Immature natural killer cell (primary cell): Measurements from ENCODE around the gene CACNA1D. TPM values are rescaled to one million over a fixed set of nuclear protein-coding genes. Genes with fewer than 3 reads are reported as not detected.
A peak's percentile ranks its signal among the peaks of the same experiment; 100 is the strongest.

Experiments used
- DNase-seq, 3 donors: peaks; one replicate each; pipeline ENCODE4 v3.0.0; 2022; ENCODE audit warnings: mixed read lengths in 1 of 3
- H3K27ac Mint-ChIP-seq, 6 donors: one replicate each; pipeline ENCODE4 v1.8.0; 2020; ENCODE audit warnings: mixed read lengths in 6 of 6, mild to moderate bottlenecking in 5 of 6, inconsistent platforms in 4 of 6, moderate library complexity in 3 of 6
- H3K27me3 Mint-ChIP-seq, 3 donors: one replicate each; pipeline ENCODE4 v1.8.0; 2020 to 2021; ENCODE audit warnings: low read depth in 3 of 3, mild to moderate bottlenecking in 3 of 3, mixed read lengths in 3 of 3, moderate library complexity in 3 of 3, inconsistent platforms in 1 of 3
- H3K36me3 Mint-ChIP-seq, 3 donors: one replicate each; pipeline ENCODE4 v1.8.0; 2020; ENCODE audit warnings: mixed read lengths in 3 of 3, inconsistent platforms in 2 of 3, mild to moderate bottlenecking in 2 of 3
- H3K4me1 Mint-ChIP-seq, 2 donors: one replicate each; pipeline ENCODE4 v1.8.0; 2020; ENCODE audit warnings: inconsistent platforms in 2 of 2, mild to moderate bottlenecking in 2 of 2, mixed read lengths in 2 of 2, moderate library complexity in 1 of 2
- H3K4me3 Mint-ChIP-seq, 5 donors: one replicate each; pipeline ENCODE4 v1.8.0; 2020; ENCODE audit warnings: mild to moderate bottlenecking in 5 of 5, mixed read lengths in 5 of 5, inconsistent platforms in 3 of 5, moderate library complexity in 3 of 5
- H3K9me3 Mint-ChIP-seq, 6 donors: one replicate each; pipeline ENCODE4 v1.8.0; 2020; ENCODE audit warnings: mild to moderate bottlenecking in 6 of 6, mixed read lengths in 6 of 6, inconsistent platforms in 4 of 6, moderate library complexity in 3 of 6
- polyA plus RNA-seq, 3 donors: library from polyadenylated mRNA; unstranded; fragments of 300-500 nt; fragmentation: Illumina TruSeq; gene quantifications; one replicate each; pipeline ENCODE4 v1.2.3, GENCODE V29; 2021

The CACNA1D gene
- polyA plus RNA-seq, 3 donors from 2014 or later = not detected

DNA sequence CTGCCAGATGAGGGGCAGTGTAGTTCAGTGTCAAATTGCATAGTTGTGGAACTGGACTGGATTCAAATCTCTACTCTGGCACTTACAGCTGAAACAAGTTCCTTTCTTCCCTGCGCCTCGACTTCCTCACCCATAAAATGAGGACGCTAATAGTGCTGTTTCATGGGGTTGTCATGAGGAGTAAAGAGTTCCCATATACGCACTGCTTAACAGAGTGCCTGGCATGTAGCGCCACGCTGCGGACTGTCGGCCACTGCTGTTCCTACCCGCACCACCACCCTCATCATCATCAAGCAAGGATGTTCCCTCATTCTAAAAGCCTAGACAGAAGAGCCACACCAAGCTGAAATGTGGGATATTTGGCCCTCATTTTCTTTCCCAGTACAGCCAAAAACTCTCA, 259.9 kb downstream of the CACNA1D start:
- peaks cover 2 to 4% (median 3%) of the 10 kb centered on the region in 3 donors for H3K27me3 Mint-ChIP-seq
- H3K4me1 Mint-ChIP-seq = peaks cover 17 to 18% of the 10 kb centered on the region in 2 donors
- no peak overlapping the region for H3K4me3 Mint-ChIP-seq
- H3K27ac Mint-ChIP-seq = peak overlapping the region in 2 of 6 donors; percentile 1 to 65
- H3K9me3 Mint-ChIP-seq = no peaks in the 10 kb centered on the region
- DNase-seq = no peak
- H3K36me3 Mint-ChIP-seq = no peaks in the 10 kb centered on the region

DNA sequence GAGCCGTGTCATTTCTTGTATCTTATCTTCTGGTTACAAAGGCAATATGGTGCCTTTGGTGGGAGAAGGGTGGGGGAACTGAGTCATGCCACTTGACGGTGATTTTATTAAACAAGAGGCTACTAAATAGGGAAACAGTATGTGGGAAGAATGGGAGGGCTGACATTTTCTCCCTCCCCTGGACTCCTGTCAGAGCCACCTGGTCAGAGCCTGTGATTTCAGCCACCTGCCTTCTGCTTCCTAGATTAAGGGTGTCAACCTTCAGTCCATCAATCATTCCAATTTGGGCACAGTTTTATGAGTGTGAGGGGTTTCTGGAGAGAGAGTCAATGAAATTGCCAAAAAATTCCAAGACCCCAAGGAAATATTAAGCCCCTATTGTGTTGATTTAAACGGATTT, 264.4 kb downstream of the CACNA1D start:
- no peaks in the 10 kb centered on the region for H3K9me3 Mint-ChIP-seq

DNA sequence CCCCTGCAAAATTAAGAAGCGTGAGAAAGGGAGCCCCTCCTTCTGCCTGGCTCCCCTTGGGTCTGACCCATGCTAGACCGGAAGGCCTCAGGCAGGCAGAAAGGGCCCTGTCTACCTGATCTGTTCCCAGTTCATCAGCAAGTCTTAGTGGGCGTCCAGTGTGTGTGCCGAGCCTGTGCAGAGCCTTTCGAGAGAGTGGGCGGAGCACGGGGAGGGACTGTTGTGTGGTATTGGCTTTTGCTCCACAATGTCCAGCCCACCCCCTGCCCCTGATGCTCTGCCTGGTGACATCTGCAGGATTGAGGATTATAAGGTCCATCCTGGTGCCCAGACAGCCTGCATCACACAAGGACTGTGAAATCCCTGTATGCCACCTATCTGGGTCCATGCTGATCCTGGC, 268.9 kb downstream of the CACNA1D start:
- Mint-ChIP-seq H3K4me3 (no peak overlapping the region), H3K4me1 (no peaks in the 10 kb centered on the region), H3K27ac (no peak overlapping the region), H3K36me3 (no peaks in the 10 kb centered on the region), H3K9me3 (no peaks in the 10 kb centered on the region), H3K27me3 (no peaks in the 10 kb centered on the region)
- DNase-seq = no peak

More for the DNA sequence above, 264.4 kb downstream of the CACNA1D start:
- H3K27ac Mint-ChIP-seq = no peak overlapping the region
- no peak overlapping the region for H3K4me3 Mint-ChIP-seq
- no peak for DNase-seq
- peaks cover 0 to 4% (median 3%) of the 10 kb centered on the region in 3 donors for H3K27me3 Mint-ChIP-seq
- H3K36me3 Mint-ChIP-seq = no peaks in the 10 kb centered on the region
- H3K4me1 Mint-ChIP-seq = peaks cover 9 to 10% of the 10 kb centered on the region in 2 donors

DNA sequence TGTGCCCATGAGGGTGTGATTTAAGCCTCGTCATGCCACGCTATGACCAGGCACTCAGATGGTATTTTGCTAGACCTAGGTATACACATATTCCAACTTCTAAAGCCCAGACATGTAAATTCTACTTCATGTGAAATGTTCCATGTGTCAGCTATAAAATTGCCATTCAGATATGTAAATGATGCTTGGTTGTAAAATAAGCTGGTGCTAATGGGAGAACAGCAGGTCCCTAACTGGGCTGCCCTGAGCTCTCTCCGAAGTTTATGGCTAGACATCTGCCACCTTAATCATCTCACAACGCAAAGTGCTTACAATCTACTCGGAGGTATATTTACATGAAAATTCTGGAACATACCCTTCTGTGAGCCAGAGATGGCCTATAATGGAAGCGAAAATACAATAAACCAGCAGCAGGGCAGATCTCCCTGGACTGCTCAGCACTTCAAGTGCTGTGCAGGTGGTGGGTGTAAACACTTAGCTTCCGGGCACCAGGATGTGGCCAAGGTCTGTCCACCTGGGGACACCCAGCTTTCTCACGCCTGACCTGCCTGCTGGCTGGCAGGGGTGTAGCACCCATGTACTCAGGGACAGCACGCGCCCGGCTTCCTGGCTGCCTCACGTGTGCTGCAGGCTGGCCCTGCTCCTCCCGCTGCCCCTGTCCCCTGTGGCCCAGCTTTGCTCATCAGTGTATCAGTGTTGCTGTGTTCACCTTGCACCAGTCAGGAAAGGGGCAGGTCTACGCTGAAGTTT, 269.8 kb downstream of the CACNA1D start:
- H3K4me3 Mint-ChIP-seq = no peak overlapping the region
- H3K27me3 Mint-ChIP-seq = peaks cover 0 to 2% (median 0%) of the 10 kb centered on the region in 3 donors
- no peaks in the 10 kb centered on the region for H3K36me3 Mint-ChIP-seq
- H3K4me1 Mint-ChIP-seq = no peaks in the 10 kb centered on the region
- no peaks in the 10 kb centered on the region for H3K9me3 Mint-ChIP-seq
- no peak overlapping the region for H3K27ac Mint-ChIP-seq
- no peak for DNase-seq

DNA sequence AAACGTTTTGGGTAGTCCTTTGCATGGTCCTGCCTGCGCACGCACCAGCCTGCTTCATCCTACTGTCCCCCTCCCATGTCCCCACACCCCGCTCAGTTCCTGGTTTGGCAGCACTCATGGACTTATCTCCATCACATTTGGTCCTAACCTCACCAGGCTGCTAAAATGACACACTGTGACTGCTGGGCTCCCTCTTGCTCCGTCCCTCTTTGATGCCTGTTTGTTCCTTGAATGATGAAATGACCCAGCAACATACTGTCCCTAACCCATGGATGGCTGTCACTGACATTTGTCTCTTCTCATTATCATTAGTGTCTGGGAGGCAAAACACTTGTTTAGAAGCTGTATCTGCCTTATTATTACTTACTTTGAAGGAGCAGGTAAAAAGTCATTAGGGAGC, 271.3 kb downstream of the CACNA1D start:
- no peaks in the 10 kb centered on the region for H3K4me1 Mint-ChIP-seq
- no peak overlapping the region for H3K27ac Mint-ChIP-seq
- H3K27me3 Mint-ChIP-seq = peaks cover 0 to 2% (median 0%) of the 10 kb centered on the region in 3 donors

DNA sequence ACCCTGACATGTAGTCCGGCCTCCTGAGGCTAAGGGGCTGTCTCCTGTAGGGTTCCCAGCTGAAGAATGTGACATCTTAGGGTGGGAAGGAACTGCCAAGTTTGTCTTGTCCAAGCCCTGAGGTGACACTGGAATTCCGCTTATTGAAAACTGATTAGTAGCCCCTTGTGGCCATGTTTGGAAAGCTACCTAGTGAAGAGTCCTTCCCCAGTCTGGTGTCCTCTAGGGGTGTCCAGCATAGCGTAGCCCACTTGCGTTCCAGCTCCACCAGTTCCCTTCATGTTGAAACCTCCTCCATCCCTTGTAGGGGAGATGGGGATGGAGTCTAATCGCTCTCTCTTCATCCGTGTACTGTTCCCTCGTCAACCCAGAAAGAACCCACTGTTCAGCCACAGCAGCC, 272.3 kb downstream of the CACNA1D start:
- Mint-ChIP-seq H3K9me3 (no peaks in the 10 kb centered on the region), H3K36me3 (no peaks in the 10 kb centered on the region), H3K4me1 (no peaks in the 10 kb centered on the region), H3K27me3 (peaks cover 2 to 3% (median 2%) of the 10 kb centered on the region in 3 donors), H3K4me3 (no peak overlapping the region), H3K27ac (no peak overlapping the region)
- DNase-seq = no peak

More for the DNA sequence above, 271.3 kb downstream of the CACNA1D start:
- no peak overlapping the region for H3K4me3 Mint-ChIP-seq
- no peak for DNase-seq
- H3K9me3 Mint-ChIP-seq = no peaks in the 10 kb centered on the region
- H3K36me3 Mint-ChIP-seq = no peaks in the 10 kb centered on the region

DNA sequence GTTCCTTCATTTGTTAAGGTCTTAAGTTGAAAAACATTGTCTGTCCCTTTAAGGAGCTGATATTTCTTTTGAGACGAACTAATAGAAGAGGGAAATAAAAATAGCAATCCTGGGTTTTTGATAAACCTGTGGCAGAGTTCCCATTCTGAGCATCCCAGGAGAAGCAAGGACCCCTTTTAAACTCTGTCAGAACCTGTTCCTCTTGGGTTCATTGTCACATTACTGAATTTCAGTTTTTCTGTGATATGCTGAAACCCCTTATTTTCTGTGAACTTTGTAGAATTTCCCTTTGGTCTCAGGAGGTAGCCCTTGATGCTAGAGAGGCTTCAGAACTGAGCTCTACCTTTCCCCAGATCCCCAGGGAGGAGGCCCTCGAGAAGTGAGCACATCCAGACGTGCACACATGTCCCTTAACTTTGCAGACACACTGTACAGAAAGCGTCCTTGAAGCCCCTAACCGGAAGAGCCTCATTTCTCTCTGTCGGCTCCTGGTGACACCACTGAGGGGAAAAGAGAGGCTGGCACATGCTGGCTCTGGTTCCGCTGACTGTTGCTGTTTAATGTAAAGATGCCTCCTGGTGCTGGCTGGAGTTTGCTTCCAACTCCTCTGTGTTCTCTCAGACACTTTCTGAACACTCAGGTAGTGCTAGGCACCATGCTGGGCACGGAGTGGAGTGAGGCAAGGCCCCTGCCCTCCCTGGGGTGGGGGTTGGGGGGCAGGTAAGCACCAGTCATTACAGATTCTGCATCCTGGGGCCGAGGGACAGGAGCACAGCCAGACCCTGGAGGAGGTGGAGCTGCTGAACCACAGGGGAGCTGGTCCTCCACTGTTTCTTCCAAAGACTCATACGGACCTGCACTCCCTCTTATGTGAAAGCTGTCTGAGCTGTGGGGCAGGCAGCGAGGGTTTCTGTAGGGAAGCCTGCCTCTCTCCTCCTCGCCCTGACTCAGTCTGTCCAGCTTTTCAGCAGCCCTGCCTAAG, 274.4 kb downstream of the CACNA1D start:
- Mint-ChIP-seq H3K9me3 (no peaks in the 10 kb centered on the region), H3K27ac (no peak overlapping the region), H3K27me3 (peaks cover 2 to 6% (median 3%) of the 10 kb centered on the region in 3 donors), H3K4me1 (no peaks in the 10 kb centered on the region), H3K4me3 (no peak overlapping the region), H3K36me3 (no peaks in the 10 kb centered on the region)
- no peak for DNase-seq

DNA sequence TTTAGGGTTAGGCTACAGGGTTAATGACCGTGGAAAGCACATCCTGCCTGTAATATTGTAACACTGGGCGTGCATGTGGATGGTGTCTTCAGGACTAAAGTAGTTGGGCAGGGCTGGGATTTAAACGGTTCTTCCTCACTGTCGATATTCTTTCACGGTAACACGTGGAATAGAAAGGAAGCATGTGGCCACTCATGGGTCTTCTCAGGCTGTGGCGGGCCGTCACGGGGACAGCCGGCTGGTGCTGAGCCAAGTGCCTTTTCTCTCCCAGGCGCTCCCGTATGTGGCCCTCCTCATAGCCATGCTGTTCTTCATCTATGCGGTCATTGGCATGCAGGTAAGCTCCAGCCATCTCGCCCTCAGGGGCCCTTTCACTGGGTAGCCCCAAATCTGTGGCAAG, 278.2 kb downstream of the CACNA1D start:
- Mint-ChIP-seq H3K36me3 (no peaks in the 10 kb centered on the region), H3K27ac (no peak overlapping the region), H3K4me3 (no peak overlapping the region), H3K27me3 (peaks cover 4 to 6% (median 5%) of the 10 kb centered on the region in 3 donors), H3K9me3 (no peaks in the 10 kb centered on the region), H3K4me1 (no peaks in the 10 kb centered on the region)
- DNase-seq = no peak

DNA sequence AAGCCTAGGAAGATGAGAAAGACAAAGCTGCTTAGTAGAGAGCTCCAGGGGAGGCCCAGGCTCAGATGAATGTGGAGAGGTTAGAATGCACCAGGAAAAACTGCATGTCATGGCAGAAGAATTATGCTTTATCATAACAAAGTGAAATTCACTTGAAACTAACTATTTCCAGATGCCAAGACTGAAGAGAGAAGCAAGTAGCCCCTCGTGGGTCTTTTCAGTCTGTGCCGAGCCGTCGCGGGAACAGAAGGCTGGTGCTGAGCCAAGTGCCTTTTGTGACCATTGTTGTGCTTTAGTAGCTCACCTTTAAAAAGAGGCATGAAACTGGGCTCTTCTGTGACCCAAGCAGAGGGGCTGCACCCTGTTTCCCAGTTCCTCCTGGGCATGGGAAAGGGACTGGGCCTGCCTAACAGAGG, 278.6 kb downstream of the CACNA1D start:
- no peaks in the 10 kb centered on the region for H3K36me3 Mint-ChIP-seq
- no peaks in the 10 kb centered on the region for H3K4me1 Mint-ChIP-seq
- H3K4me3 Mint-ChIP-seq = no peak overlapping the region
- H3K27ac Mint-ChIP-seq = no peak overlapping the region
- no peak for DNase-seq
- no peaks in the 10 kb centered on the region for H3K9me3 Mint-ChIP-seq
- H3K27me3 Mint-ChIP-seq = peaks cover 4 to 6% (median 5%) of the 10 kb centered on the region in 3 donors

DNA sequence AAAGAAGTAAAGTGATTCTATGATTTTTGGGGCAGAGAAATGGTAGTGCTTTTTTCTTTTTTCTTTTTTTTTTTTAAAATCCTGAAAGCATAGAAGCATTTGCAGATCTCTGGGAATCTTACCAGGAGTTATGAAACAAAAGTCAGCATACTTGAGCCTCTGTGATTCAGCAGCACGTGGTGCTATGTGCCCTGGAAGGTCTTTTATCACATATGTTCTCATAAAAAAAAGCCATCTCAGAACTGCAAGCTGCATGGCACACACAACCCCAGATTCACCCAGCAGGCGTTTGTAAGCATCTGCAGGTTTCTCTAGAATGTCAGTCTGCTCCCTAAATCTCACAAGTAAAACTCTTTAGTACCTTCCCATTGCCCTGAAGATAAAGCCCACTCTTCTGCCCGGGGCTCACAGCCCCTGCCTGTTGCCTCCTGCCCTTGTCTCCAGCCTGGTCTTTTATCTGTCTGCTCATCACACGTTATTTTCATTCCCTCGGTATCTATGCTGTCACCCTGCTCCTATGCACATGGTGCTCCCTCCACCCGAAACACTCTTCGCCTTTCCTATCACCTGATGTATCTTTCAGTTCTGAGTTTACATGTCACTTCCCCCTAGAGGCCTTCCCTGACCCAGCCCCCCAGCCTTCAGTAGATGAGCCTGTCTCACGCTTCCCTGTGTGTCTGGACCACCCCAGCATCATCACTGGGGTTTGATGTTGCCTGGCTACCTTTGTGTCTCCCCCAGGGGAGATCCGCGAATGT, 279.4 kb downstream of the CACNA1D start:
- Mint-ChIP-seq H3K27ac (no peak overlapping the region), H3K36me3 (no peaks in the 10 kb centered on the region), H3K4me1 (no peaks in the 10 kb centered on the region), H3K9me3 (no peaks in the 10 kb centered on the region), H3K4me3 (no peak overlapping the region), H3K27me3 (peaks cover 4 to 6% (median 5%) of the 10 kb centered on the region in 3 donors)
- DNase-seq = no peak

DNA sequence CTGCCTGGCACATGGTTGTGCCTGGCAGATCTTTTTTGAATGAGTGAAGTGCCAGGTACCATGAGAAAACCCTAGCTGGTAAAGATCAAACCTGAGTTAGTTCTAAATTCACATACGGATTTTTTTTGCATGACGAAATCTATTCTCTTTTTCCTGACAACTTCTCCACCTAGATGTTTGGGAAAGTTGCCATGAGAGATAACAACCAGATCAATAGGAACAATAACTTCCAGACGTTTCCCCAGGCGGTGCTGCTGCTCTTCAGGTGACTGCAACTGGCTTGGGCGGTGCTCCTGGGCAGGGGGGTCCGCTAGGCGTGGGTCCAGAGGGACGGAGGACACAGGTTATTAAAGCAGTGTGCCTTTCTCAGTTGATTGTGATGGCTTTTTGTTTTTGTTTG, 280.0 kb downstream of the CACNA1D start:
- Mint-ChIP-seq H3K36me3 (no peaks in the 10 kb centered on the region), H3K27me3 (peaks cover 3 to 6% (median 4%) of the 10 kb centered on the region in 3 donors), H3K27ac (no peak overlapping the region), H3K9me3 (no peaks in the 10 kb centered on the region), H3K4me1 (no peaks in the 10 kb centered on the region), H3K4me3 (no peak overlapping the region)
- no peak for DNase-seq

DNA sequence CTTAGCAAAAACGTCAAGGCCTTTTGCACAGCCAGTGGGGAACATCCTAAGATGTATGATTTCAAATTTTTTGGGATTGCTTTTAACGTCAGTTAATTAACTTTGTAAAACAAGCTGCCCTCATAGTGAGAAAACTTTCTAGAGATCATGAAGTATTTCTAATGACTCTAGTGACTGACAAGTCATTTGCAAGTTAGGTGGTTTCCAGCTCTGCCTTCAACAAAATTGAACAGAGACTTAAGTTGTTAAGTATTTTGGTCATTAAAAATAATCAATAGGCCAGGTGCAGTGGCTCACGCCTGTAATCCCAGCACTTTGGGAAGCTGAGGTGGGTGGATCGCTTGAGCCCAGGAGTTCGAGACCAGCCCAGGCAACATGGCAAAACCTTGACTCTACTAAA, 280.6 kb downstream of the CACNA1D start:
- Mint-ChIP-seq H3K4me1 (no peaks in the 10 kb centered on the region), H3K27me3 (peaks cover 3 to 6% (median 4%) of the 10 kb centered on the region in 3 donors), H3K27ac (no peak overlapping the region), H3K4me3 (no peak overlapping the region), H3K9me3 (no peaks in the 10 kb centered on the region), H3K36me3 (no peaks in the 10 kb centered on the region)
- no peak for DNase-seq

DNA sequence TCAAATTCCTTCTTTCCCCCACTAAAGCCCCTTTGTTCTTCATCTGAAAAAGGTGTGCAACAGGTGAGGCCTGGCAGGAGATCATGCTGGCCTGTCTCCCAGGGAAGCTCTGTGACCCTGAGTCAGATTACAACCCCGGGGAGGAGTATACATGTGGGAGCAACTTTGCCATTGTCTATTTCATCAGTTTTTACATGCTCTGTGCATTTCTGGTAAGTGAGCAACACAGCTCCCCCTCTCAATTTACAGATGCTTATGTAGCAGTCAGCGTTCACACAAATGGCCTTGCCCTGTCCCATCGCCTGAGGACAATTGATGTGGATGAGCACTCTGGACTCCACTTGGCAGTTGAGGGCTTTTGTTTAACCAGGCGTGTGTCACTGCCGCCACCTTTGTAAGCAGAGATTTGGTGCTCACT, 281.4 kb downstream of the CACNA1D start:
- no peaks in the 10 kb centered on the region for H3K4me1 Mint-ChIP-seq
- H3K4me3 Mint-ChIP-seq = no peak overlapping the region
- H3K27ac Mint-ChIP-seq = no peak overlapping the region
- H3K9me3 Mint-ChIP-seq = no peaks in the 10 kb centered on the region
- H3K36me3 Mint-ChIP-seq = no peaks in the 10 kb centered on the region
- DNase-seq = no peak
- peaks cover 3 to 6% (median 4%) of the 10 kb centered on the region in 3 donors for H3K27me3 Mint-ChIP-seq
